H9 (cell line): ENCODE measurements around the gene CD27. TPM values are rescaled to one million over a fixed set of nuclear protein-coding genes. Genes with fewer than 3 reads are reported as not detected.

ENCODE experiments used
- DNase-seq: peaks from one replicate; pipeline ENCODE4 v3.0.0-alpha.2; 2017
- H2AFZ ChIP-seq: one replicate; pipeline ENCODE4 v1.6.1; 2013; ENCODE audit warnings: mild to moderate bottlenecking, low read length, control low read depth, moderate library complexity
- H2AK5ac ChIP-seq: 2 replicates; pipeline ENCODE4 v1.6.1; 2013; ENCODE audit warnings: low read length, control low read depth, mixed read lengths; ENCODE audit not compliant: insufficient read length
- H2BK120ac ChIP-seq: one replicate; pipeline ENCODE4 v1.6.1; 2013; ENCODE audit warnings: low read depth, mild to moderate bottlenecking, low read length, control low read depth, inconsistent platforms; ENCODE audit not compliant: poor library complexity, severe bottlenecking
- H2BK12ac ChIP-seq: 2 replicates; pipeline ENCODE4 v1.6.1; 2013; ENCODE audit warnings: low read length, control low read depth, mixed read lengths, low read depth; ENCODE audit not compliant: insufficient read length
- H2BK15ac ChIP-seq: 2 replicates; pipeline ENCODE4 v1.6.1; 2013; ENCODE audit warnings: low read depth, low read length, control low read depth
- H2BK20ac ChIP-seq: one replicate; pipeline ENCODE4 v1.6.1; 2013; ENCODE audit warnings: low read depth, mild to moderate bottlenecking, low read length, control low read depth, inconsistent platforms; ENCODE audit not compliant: poor library complexity, severe bottlenecking
- H2BK5ac ChIP-seq: 2 replicates; pipeline ENCODE4 v1.6.1; 2013; ENCODE audit warnings: low read length, control low read depth, mixed read lengths; ENCODE audit not compliant: insufficient read length
- H3K14ac ChIP-seq: 2 replicates; pipeline ENCODE4 v1.6.1; 2013; ENCODE audit warnings: low read length, control low read depth; ENCODE audit not compliant: insufficient read depth
- H3K18ac ChIP-seq: 2 replicates; pipeline ENCODE4 v1.6.1; 2013; ENCODE audit warnings: low read depth, mild to moderate bottlenecking, mixed read lengths, low read length, control low read depth; ENCODE audit not compliant: insufficient read length
- H3K23ac ChIP-seq: 2 replicates; pipeline ENCODE4 v1.6.1; 2013; ENCODE audit warnings: low read length, control low read depth, mixed read lengths, low read depth; ENCODE audit not compliant: insufficient read length
- H3K23me2 ChIP-seq: 2 replicates; pipeline ENCODE4 v1.6.1; 2013; ENCODE audit warnings: low read depth, mild to moderate bottlenecking, mixed read lengths, low read length, control low read depth; ENCODE audit not compliant: insufficient read length, poor library complexity, severe bottlenecking
- H3K27ac ChIP-seq: 2 replicates; pipeline ENCODE4 v1.5.1; 2013; ENCODE audit warnings: low read length, control low read depth, mixed read lengths, low read depth; ENCODE audit not compliant: insufficient read length
- H3K27me3 ChIP-seq: 2 replicates; pipeline ENCODE4 v1.6.1; 2013; ENCODE audit warnings: low read length, control low read depth, inconsistent platforms; ENCODE audit not compliant: insufficient read depth
- H3K4ac ChIP-seq: 2 replicates; pipeline ENCODE4 v1.6.1; 2013; ENCODE audit warnings: low read depth, mild to moderate bottlenecking, control low read depth, inconsistent platforms, low read length, moderate library complexity
- H3K4me1 ChIP-seq: 2 replicates; pipeline ENCODE4 v1.6.1; 2013; ENCODE audit warnings: low read length, control low read depth, inconsistent platforms; ENCODE audit not compliant: insufficient read depth
- H3K4me2 ChIP-seq: 2 replicates; pipeline ENCODE4 v1.6.1; 2013; ENCODE audit warnings: low read length, control low read depth, mixed read lengths; ENCODE audit not compliant: insufficient read length, insufficient read depth
- H3K56ac ChIP-seq: 2 replicates; pipeline ENCODE4 v1.6.1; 2013; ENCODE audit warnings: low read depth, mild to moderate bottlenecking, mixed read lengths, low read length, control low read depth; ENCODE audit not compliant: insufficient read length
- H3K79me1 ChIP-seq: 2 replicates; pipeline ENCODE4 v1.6.1; 2013; ENCODE audit warnings: low read depth, mild to moderate bottlenecking, moderate library complexity, low read length, control low read depth, inconsistent platforms; ENCODE audit not compliant: insufficient read depth, poor library complexity, severe bottlenecking
- H3K79me2 ChIP-seq: 2 replicates; pipeline ENCODE4 v1.6.1; 2013; ENCODE audit warnings: low read length, control low read depth, inconsistent platforms; ENCODE audit not compliant: insufficient read depth
- H3K9ac ChIP-seq: 2 replicates; pipeline ENCODE4 v1.6.1; 2013; ENCODE audit warnings: low read length, control low read depth, mixed read lengths; ENCODE audit not compliant: insufficient read length; ENCODE audit errors: extremely low read depth
- H3K9me3 ChIP-seq: one replicate; pipeline ENCODE4 v1.6.1; 2013; ENCODE audit warnings: low read depth, low read length, inconsistent platforms; ENCODE audit not compliant: control insufficient read depth
- H3T11ph ChIP-seq: one replicate; pipeline ENCODE4 v1.6.1; 2013; ENCODE audit warnings: mild to moderate bottlenecking, low read length, control low read depth, inconsistent platforms
- H4K20me1 ChIP-seq: one replicate; pipeline ENCODE4 v1.6.1; 2013; ENCODE audit not compliant: control insufficient read depth, insufficient read length, insufficient read depth
- H4K5ac ChIP-seq: 2 replicates; pipeline ENCODE4 v1.6.1; 2013; ENCODE audit warnings: low read depth, mild to moderate bottlenecking, mixed read lengths, low read length, control low read depth; ENCODE audit not compliant: insufficient read length
- H4K8ac ChIP-seq: replicated peaks from 2 replicates; pipeline ENCODE4 v1.6.1; 2013; ENCODE audit warnings: low read length, control low read depth, mixed read lengths, low read depth; ENCODE audit not compliant: insufficient read length
- H4K91ac ChIP-seq: 2 replicates; pipeline ENCODE4 v1.6.1; 2013; ENCODE audit warnings: low read depth, mild to moderate bottlenecking, moderate library complexity, mixed read lengths, low read length, control low read depth; ENCODE audit not compliant: insufficient read length
- H3K27ac Mint-ChIP-seq, 3 experiments: 2 replicates in 2 of 3; 3 replicates in 1 of 3; pipeline ENCODE4 v1.8.0; 2020 to 2021; ENCODE audit warnings: mixed read lengths in 3 of 3, mild to moderate bottlenecking in 1 of 3, moderate library complexity in 1 of 3
- H3K27me3 Mint-ChIP-seq: 2 replicates; pipeline ENCODE4 v1.8.0; 2021; ENCODE audit warnings: low read depth, mild to moderate bottlenecking, moderate library complexity, mixed read lengths
- H3K36me3 Mint-ChIP-seq, 3 experiments: 2 replicates in 2 of 3; 3 replicates in 1 of 3; pipeline ENCODE4 v1.8.0; 2020 to 2021; ENCODE audit warnings: low read depth in 3 of 3, mixed read lengths in 3 of 3; ENCODE audit not compliant: insufficient read depth in 1 of 3
- H3K4me1 Mint-ChIP-seq, 2 experiments: 2 replicates each; pipeline ENCODE4 v1.8.0; 2020; ENCODE audit warnings: mixed read lengths in 2 of 2
- H3K4me3 Mint-ChIP-seq, 2 experiments: 2 replicates in 1 of 2; 3 replicates in 1 of 2; pipeline ENCODE4 v1.8.0; 2020 to 2021; ENCODE audit warnings: mild to moderate bottlenecking in 2 of 2, mixed read lengths in 2 of 2, moderate library complexity in 1 of 2
- H3K9me3 Mint-ChIP-seq, 2 experiments: 2 replicates in 1 of 2; 3 replicates in 1 of 2; pipeline ENCODE4 v1.8.0; 2020; ENCODE audit warnings: mild to moderate bottlenecking in 2 of 2, mixed read lengths in 2 of 2, moderate library complexity in 1 of 2
- CTCF ChIP-seq: fragments of 200-600 bp; sonication (generic); conservative IDR thresholded peaks from 3 replicates; pipeline ENCODE4 v1.8.0; 2021; ENCODE audit warnings: antibody characterized with exemption, mild to moderate bottlenecking
- WGBS: extraction: QIAGEN DNeasy Blood & Tissue Kit; methylation state at CpG from one replicate; pipeline ENCODE4 v1.1.7; 2013; ENCODE audit warnings: missing lambda C conversion rate, low lambda C conversion rate, mixed read lengths; ENCODE audit not compliant: insufficient read length; ENCODE audit errors: extremely low coverage; 5-methylcytosine and 5-hydroxymethylcytosine counted together
- total RNA-seq: library from RNA; stranded (reverse); gene quantifications from 2 replicates; pipeline ENCODE4 v1.2.1, GENCODE V29; 2021

The CD27 gene
- total RNA-seq, 1 experiment from 2014 or later = 0.37 TPM

- Histone ChIP-seq H3T11ph (no peak overlapping the region), H3K23me2 (peaks cover 3% of the 10 kb centered on the region), H3K14ac (0 out of 2 replicates have a peak overlapping the region, but pooled peaks have one; percentile 11), H3K79me2 (no peaks in the 10 kb centered on the region), H3K79me1 (no peaks in the 10 kb centered on the region), H3K56ac (no peak overlapping the region), H3K23ac (no peak overlapping the region), H3K9me3 (no peaks in the 10 kb centered on the region), H2BK120ac (no peak overlapping the region), H2BK15ac (no peak overlapping the region), H2AFZ (no peak overlapping the region), H3K4me1 (peaks cover 11% of the 10 kb centered on the region; the same call in 1 of the 2 replicates), H2BK12ac (no peak overlapping the region), H3K4me2 (no peak overlapping the region), H3K4ac (no peak overlapping the region), H4K5ac (no peak overlapping the region), H4K20me1 (no peaks in the 10 kb centered on the region), H3K9ac (no peak overlapping the region), H4K8ac (no peak overlapping the region), H4K91ac (no peak overlapping the region), H2BK5ac (no peak overlapping the region), H3K18ac (no peak overlapping the region), H3K27ac (no peak overlapping the region), H2AK5ac (no peak overlapping the region), H2BK20ac (no peak overlapping the region), H3K27me3 (no peaks in the 10 kb centered on the region)
- no peak for DNase-seq
- peak overlapping the region in 2 of 3 experiments; percentile 67 to 95; a peak in 4 of 7 replicates for H3K27ac Mint-ChIP-seq
- no CpG with 5 or more reads among the region's 17 CpGs for WGBS
- H3K9me3 Mint-ChIP-seq = no peaks in the 10 kb centered on the region
- H3K4me3 Mint-ChIP-seq = peak overlapping the region in 1 of 2 experiments; percentile 37; a peak in 1 of 5 replicates
- H3K4me1 Mint-ChIP-seq = peaks cover 39% of the 10 kb centered on the region in 2 experiments
- peaks cover 5 to 9% (median 6%) of the 10 kb centered on the region in 3 experiments; a peak in 6 of 7 replicates for H3K36me3 Mint-ChIP-seq
- no peaks in the 10 kb centered on the region; the same call in none of the 2 replicates for H3K27me3 Mint-ChIP-seq
- no peak for TF ChIP-seq CTCF
Measured at GRCh38 chr12:6452944-6453630, 8.3 kb downstream of the CD27 start.
